OCI-LY1 (cell line): ENCODE measurements around the gene GPR75.

Experiments
- H2AFZ ChIP-seq: fragments of 200-600 bp; sonication (generic), shearing (Covaris generic); 2 replicates; pipeline ENCODE4 v1.6.0; 2014; ENCODE audit warnings: antibody characterized with exemption, mild to moderate bottlenecking, low read length
- H3F3A ChIP-seq: fragments of 200-600 bp; sonication (generic), shearing (Covaris generic); 2 replicates; pipeline ENCODE4 v1.6.0; 2014; ENCODE audit warnings: mild to moderate bottlenecking, antibody characterized with exemption, low read length, moderate library complexity; ENCODE audit not compliant: insufficient read depth
- H3K27ac ChIP-seq: fragments of 200-600 bp; sonication (generic); 2 replicates; pipeline ENCODE4 v1.5.1; 2014; ENCODE audit warnings: low read length, mixed run types, mild to moderate bottlenecking, low read depth; ENCODE audit not compliant: poor library complexity, severe bottlenecking
- H3K27me3 ChIP-seq: fragments of 200-600 bp; sonication (generic); 2 replicates; pipeline ENCODE4 v1.6.0; 2014; ENCODE audit warnings: antibody characterized with exemption, mild to moderate bottlenecking, low read length, moderate library complexity; ENCODE audit not compliant: insufficient read depth
- H3K36me3 ChIP-seq: fragments of 200-600 bp; sonication (generic); 2 replicates; pipeline ENCODE4 v1.6.1; 2014; ENCODE audit warnings: mild to moderate bottlenecking, antibody characterized with exemption, low read length, moderate library complexity, mixed read lengths; ENCODE audit not compliant: insufficient read depth
- H3K4me1 ChIP-seq: fragments of 200-600 bp; sonication (generic); 2 replicates; pipeline ENCODE4 v1.5.1; 2014; ENCODE audit warnings: mild to moderate bottlenecking, low read length, moderate library complexity; ENCODE audit not compliant: insufficient read depth, severe bottlenecking
- H3K4me2 ChIP-seq: fragments of 200-600 bp; sonication (generic), shearing (Covaris generic); 2 replicates; pipeline ENCODE4 v1.6.1; 2014; ENCODE audit warnings: low read length
- H3K4me3 ChIP-seq: fragments of 200-600 bp; sonication (generic); 2 replicates; pipeline ENCODE4 v1.5.1; 2014; ENCODE audit warnings: low read length, low read depth, mild to moderate bottlenecking, mixed read lengths; ENCODE audit not compliant: poor library complexity, severe bottlenecking
- H3K79me2 ChIP-seq: fragments of 200-600 bp; shearing (Covaris generic); 2 replicates; pipeline ENCODE4 v1.6.1; 2016; ENCODE audit warnings: mixed run types, low read length, mixed read lengths; ENCODE audit not compliant: insufficient read depth
- H3K9ac ChIP-seq: fragments of 200-600 bp; sonication (generic), shearing (Covaris generic); 2 replicates; pipeline ENCODE4 v1.6.1; 2014; ENCODE audit warnings: mild to moderate bottlenecking, low read length, mixed read lengths
- H3K9me2 ChIP-seq: fragments of 200-600 bp; sonication (generic), shearing (Covaris generic); 2 replicates; pipeline ENCODE4 v1.6.1; 2014; ENCODE audit warnings: low read depth, mild to moderate bottlenecking, low read length, mixed read lengths
- H3K9me3 ChIP-seq: fragments of 200-600 bp; shearing (Covaris generic); 2 replicates; pipeline ENCODE4 v1.6.1; 2014; ENCODE audit warnings: low read length, mixed read lengths
- H4K20me1 ChIP-seq: fragments of 200-600 bp; sonication (generic), shearing (Covaris generic); 2 replicates; pipeline ENCODE4 v1.6.0; 2016; ENCODE audit warnings: mild to moderate bottlenecking, low read length; ENCODE audit not compliant: insufficient read depth
- CTCF ChIP-seq: fragments of 200-600 bp; sonication (generic), shearing (Covaris generic); IDR thresholded peaks from 2 replicates; pipeline ENCODE4 v1.5.1; 2017; ENCODE audit warnings: mild to moderate bottlenecking, antibody characterized with exemption, low read length, moderate library complexity, mixed read lengths
- EZH2 ChIP-seq: fragments of 200-600 bp; sonication (generic), shearing (Covaris generic); IDR thresholded peaks from 2 replicates; pipeline ENCODE4 v1.8.0; 2017; ENCODE audit warnings: borderline replicate concordance, mixed run types, mild to moderate bottlenecking, antibody characterized with exemption, low read length, moderate library complexity, mixed read lengths

Gene GPR75

DNA sequence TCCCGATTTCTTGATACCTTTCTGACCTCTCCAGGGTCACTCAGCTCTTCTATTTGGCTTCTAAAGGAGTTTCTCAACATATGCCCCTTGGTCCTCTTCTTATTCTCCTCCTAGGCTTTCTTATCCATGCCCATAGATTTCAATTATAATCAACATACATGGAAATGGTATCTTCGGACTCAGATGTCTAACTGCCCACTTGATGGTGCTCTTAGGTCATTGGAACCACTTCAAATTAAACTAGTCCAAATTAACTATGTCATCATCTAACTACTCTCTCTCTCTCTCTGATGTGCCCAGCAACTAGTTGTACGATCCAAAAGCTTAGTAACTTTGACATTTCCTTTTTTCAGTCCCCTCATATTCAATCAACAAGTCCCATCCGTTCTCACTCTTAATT, 43.2 kb upstream of the GPR75 start:
- Histone ChIP-seq H3K27ac (no peak overlapping the region), H4K20me1 (no peaks in the 10 kb centered on the region), H3K79me2 (no peaks in the 10 kb centered on the region), H3K36me3 (peaks cover 98% of the 10 kb centered on the region), H2AFZ (no peak overlapping the region), H3K9ac (no peak overlapping the region), H3K27me3 (no peaks in the 10 kb centered on the region), H3K4me1 (no peaks in the 10 kb centered on the region), H3K9me2 (no peaks in the 10 kb centered on the region), H3K4me3 (no peak overlapping the region), H3K4me2 (no peak overlapping the region), H3K9me3 (no peaks in the 10 kb centered on the region), H3F3A (no peaks in the 10 kb centered on the region)
- TF ChIP-seq EZH2 (no peak), CTCF (no peak)

GRCh38 chr2:53901192-53901591, 41.4 kb upstream of the GPR75 start:
- Histone ChIP-seq H3K4me3 (no peak overlapping the region), H3K9me3 (no peaks in the 10 kb centered on the region), H3K27ac (no peak overlapping the region), H2AFZ (no peak overlapping the region), H4K20me1 (no peaks in the 10 kb centered on the region), H3F3A (no peaks in the 10 kb centered on the region), H3K4me2 (no peak overlapping the region), H3K79me2 (no peaks in the 10 kb centered on the region), H3K36me3 (peaks cover 98% of the 10 kb centered on the region), H3K9me2 (no peaks in the 10 kb centered on the region), H3K9ac (no peak overlapping the region), H3K27me3 (no peaks in the 10 kb centered on the region), H3K4me1 (no peaks in the 10 kb centered on the region)
- no peak for TF ChIP-seq CTCF
- TF ChIP-seq EZH2: no peak

DNA sequence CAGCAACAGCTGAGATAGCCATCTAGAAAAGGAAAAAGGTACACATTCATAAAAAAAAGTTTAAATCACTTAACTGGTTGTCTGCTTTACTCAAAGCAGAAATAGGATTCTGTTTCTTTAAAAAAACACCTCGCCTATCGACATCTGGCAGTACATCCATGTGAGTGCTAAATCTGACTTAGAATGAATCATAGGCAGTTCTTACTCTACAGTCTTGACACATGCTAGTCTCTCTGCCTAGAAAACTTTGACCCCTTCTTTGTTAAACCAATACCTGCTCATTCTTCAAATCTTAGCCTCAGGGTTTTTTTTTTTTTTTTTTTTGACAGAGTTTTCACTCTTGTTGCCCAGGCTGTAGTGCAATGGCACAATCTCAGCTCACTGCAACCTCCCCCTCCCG, 37.1 kb upstream of the GPR75 start:
- Histone ChIP-seq H3K36me3 (peaks cover 100% of the 10 kb centered on the region), H2AFZ (no peak overlapping the region), H3K79me2 (no peaks in the 10 kb centered on the region), H3F3A (no peaks in the 10 kb centered on the region), H3K27me3 (no peaks in the 10 kb centered on the region), H3K4me1 (no peaks in the 10 kb centered on the region), H3K9me2 (no peaks in the 10 kb centered on the region), H3K4me3 (no peak overlapping the region), H3K4me2 (no peak overlapping the region), H3K9me3 (no peaks in the 10 kb centered on the region), H4K20me1 (no peaks in the 10 kb centered on the region), H3K27ac (no peak overlapping the region), H3K9ac (no peak overlapping the region)
- TF ChIP-seq CTCF (no peak), EZH2 (no peak)
